Astrocyte (in vitro differentiated cells and primary cell): ENCODE measurements around the gene GOLGA8S. TPM values are rescaled to one million over a fixed set of nuclear protein-coding genes. Genes with fewer than 3 reads are reported as not detected.
"Not testable (repeated sequence)": the region's sequence is repeated elsewhere in the genome, so short reads cannot be mapped to it uniquely, and the experiment has no call there.

Experiments used
- DNase-seq: peaks from one replicate; pipeline ENCODE4 v3.0.0-alpha.2; 2010; ENCODE audit warnings: low read depth
- FAIRE-seq: peaks from 2 replicates; lab custom pipeline; 2011; peaks lifted over from hg19 to GRCh38; lab: Jason Lieb, UNC
- H2AFZ ChIP-seq: 2 replicates; pipeline ENCODE4 v1.6.0; 2012; ENCODE audit warnings: low read depth, low read length, inconsistent platforms
- H3K27ac ChIP-seq: 2 replicates; pipeline ENCODE4 v1.5.1; 2011; ENCODE audit warnings: low read depth, low read length, inconsistent platforms
- H3K27me3 ChIP-seq: 2 replicates; pipeline ENCODE4 v1.6.0; 2011; ENCODE audit warnings: low read length, inconsistent platforms; ENCODE audit not compliant: insufficient read depth
- H3K36me3 ChIP-seq: 2 replicates; pipeline ENCODE4 v1.5.1; 2011; ENCODE audit warnings: low read length, inconsistent platforms; ENCODE audit not compliant: insufficient read depth
- H3K4me1 ChIP-seq: 2 replicates; pipeline ENCODE4 v1.5.1; 2011; ENCODE audit warnings: low read length, inconsistent platforms; ENCODE audit not compliant: insufficient read depth
- H3K4me2 ChIP-seq: 2 replicates; pipeline ENCODE4 v1.6.0; 2012; ENCODE audit warnings: low read length, inconsistent platforms
- H3K4me3 ChIP-seq: 2 replicates; pipeline ENCODE4 v1.5.1; 2011; ENCODE audit warnings: low read depth, mild to moderate bottlenecking, low read length, inconsistent platforms; ENCODE audit not compliant: insufficient read depth
- H3K79me2 ChIP-seq: 2 replicates; pipeline ENCODE4 v1.6.0; 2012; ENCODE audit warnings: mild to moderate bottlenecking, low read length, inconsistent platforms; ENCODE audit not compliant: insufficient read depth
- H3K9ac ChIP-seq: 2 replicates; pipeline ENCODE4 v1.6.0; 2012; ENCODE audit warnings: mild to moderate bottlenecking, low read length, inconsistent platforms
- H3K9me3 ChIP-seq: 2 replicates; pipeline ENCODE4 v1.5.1; 2012; ENCODE audit warnings: low read depth, mild to moderate bottlenecking, low read length, inconsistent platforms; ENCODE audit not compliant: insufficient read depth
- H4K20me1 ChIP-seq: 2 replicates; pipeline ENCODE4 v1.6.0; 2012; ENCODE audit warnings: low read length, inconsistent platforms; ENCODE audit not compliant: insufficient read depth
- H3K27ac Mint-ChIP-seq: one replicate; pipeline ENCODE4 v1.8.0; 2021; ENCODE audit warnings: mild to moderate bottlenecking, mixed read lengths; ENCODE audit not compliant: unreplicated experiment
- H3K27me3 Mint-ChIP-seq: one replicate; pipeline ENCODE4 v1.8.0; 2021; ENCODE audit warnings: low read depth, mixed read lengths; ENCODE audit not compliant: unreplicated experiment
- H3K36me3 Mint-ChIP-seq: one replicate; pipeline ENCODE4 v1.8.0; 2021; ENCODE audit warnings: low read depth, mixed read lengths; ENCODE audit not compliant: unreplicated experiment
- H3K4me1 Mint-ChIP-seq: one replicate; pipeline ENCODE4 v1.8.0; 2021; ENCODE audit warnings: low read depth, mixed read lengths; ENCODE audit not compliant: unreplicated experiment
- H3K4me3 Mint-ChIP-seq: one replicate; pipeline ENCODE4 v1.8.0; 2021; ENCODE audit warnings: mild to moderate bottlenecking, moderate library complexity, mixed read lengths; ENCODE audit not compliant: unreplicated experiment
- H3K9me3 Mint-ChIP-seq: one replicate; pipeline ENCODE4 v1.8.0; 2021; ENCODE audit warnings: mild to moderate bottlenecking, mixed read lengths; ENCODE audit not compliant: unreplicated experiment
- CTCF ChIP-seq: IDR thresholded peaks from 2 replicates; pipeline ENCODE4 v1.5.1; 2011; ENCODE audit warnings: low read depth, mild to moderate bottlenecking, inconsistent platforms, low read length, moderate library complexity; ENCODE audit not compliant: insufficient read depth
- EZH2 ChIP-seq: IDR thresholded peaks from 2 replicates; pipeline ENCODE4 v1.6.1; 2012; ENCODE audit warnings: mild to moderate bottlenecking, low read length, inconsistent platforms; ENCODE audit not compliant: insufficient read depth
- total RNA-seq: library from RNA; stranded (reverse); gene quantifications from 2 replicates; pipeline ENCODE4 v1.2.1, GENCODE V29; 2021

Gene GOLGA8S
- total RNA-seq, 1 donor from 2014 or later, result 0.14 TPM

DNA sequence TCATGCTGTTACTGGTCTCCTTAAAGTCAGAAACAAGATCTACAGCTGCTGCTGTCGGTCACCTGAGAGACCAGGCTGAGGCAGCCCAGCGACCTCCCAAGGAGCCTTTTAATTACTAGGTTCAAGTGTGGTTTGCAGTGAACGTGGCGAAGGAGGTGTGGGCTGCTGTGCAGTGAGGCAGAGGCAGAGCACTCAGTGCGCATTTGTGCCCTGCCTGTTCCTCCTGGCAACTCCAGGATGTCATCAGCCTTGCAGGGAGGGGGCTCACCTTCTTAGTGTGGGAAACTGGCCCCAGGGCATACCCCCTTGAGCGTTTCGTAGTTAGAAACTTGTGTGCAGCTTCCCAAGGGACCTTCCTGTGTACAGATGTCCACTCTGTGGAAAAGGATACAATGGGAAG, 26.6 kb downstream of the GOLGA8S start:
- H3K9me3 ChIP-seq, H3K4me3 Mint-ChIP-seq, H3K79me2 ChIP-seq, H3K27ac ChIP-seq, H3K36me3 ChIP-seq, H2AFZ ChIP-seq, H3K4me1 ChIP-seq, H3K27me3 ChIP-seq, H3K9me3 Mint-ChIP-seq, H3K27me3 Mint-ChIP-seq, H3K9ac ChIP-seq, H3K4me2 ChIP-seq, H4K20me1 ChIP-seq, H3K36me3 Mint-ChIP-seq, H3K27ac Mint-ChIP-seq, DNase-seq, FAIRE-seq, H3K4me1 Mint-ChIP-seq, H3K4me3 ChIP-seq: not testable (repeated sequence)

DNA sequence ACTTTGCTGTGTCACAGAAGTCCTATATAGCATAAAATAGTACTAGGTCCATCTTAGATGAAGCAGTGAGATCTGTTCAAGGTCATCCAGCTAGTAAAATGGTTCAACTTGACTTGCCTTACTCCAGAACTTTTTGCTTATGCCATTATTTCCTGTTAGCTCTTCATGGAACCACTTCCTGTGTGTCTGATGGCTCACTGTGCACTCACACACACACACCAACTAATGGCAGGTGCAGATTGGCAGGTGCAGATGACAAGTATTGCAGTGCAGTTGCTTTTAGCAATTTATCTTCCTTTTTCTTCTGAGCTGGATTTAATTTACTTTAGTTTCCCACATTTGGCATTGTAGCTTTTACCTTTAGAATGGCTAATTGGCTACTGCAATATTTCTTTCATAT, 29.8 kb downstream of the GOLGA8S start:
- Histone ChIP-seq H3K4me3 (no peak overlapping the region), H4K20me1 (no peaks in the 10 kb centered on the region), H3K9me3 (no peaks in the 10 kb centered on the region), H3K27me3 (no peaks in the 10 kb centered on the region), H3K4me1 (no peaks in the 10 kb centered on the region), H3K9ac (no peak overlapping the region), H3K79me2 (no peaks in the 10 kb centered on the region), H2AFZ (no peak overlapping the region), H3K36me3 (no peaks in the 10 kb centered on the region), H3K4me2 (no peak overlapping the region), H3K27ac (no peak overlapping the region)
- Mint-ChIP-seq H3K4me1 (peaks cover 3% of the 10 kb centered on the region), H3K9me3 (no peaks in the 10 kb centered on the region), H3K27ac (no peak overlapping the region), H3K27me3 (peaks cover 8% of the 10 kb centered on the region), H3K4me3 (no peak overlapping the region), H3K36me3 (no peaks in the 10 kb centered on the region)
- no peak for TF ChIP-seq CTCF
- TF ChIP-seq EZH2, result no peak
- FAIRE-seq, result no peak
- DNase-seq, result no peak

- no peak for DNase-seq
These were observed 31.4 kb downstream of the GOLGA8S start for GRCh38 chr15:23385886-23386430.

More at GRCh38 chr15:23385886-23386430, 31.4 kb downstream of the GOLGA8S start:
- peaks cover 3% of the 10 kb centered on the region for H3K4me1 Mint-ChIP-seq
- H2AFZ ChIP-seq, result no peak overlapping the region
- H3K4me3 Mint-ChIP-seq, result no peak overlapping the region
- no peaks in the 10 kb centered on the region for H3K36me3 Mint-ChIP-seq
- H3K27ac Mint-ChIP-seq, result no peak overlapping the region
- no peaks in the 10 kb centered on the region for H3K27me3 ChIP-seq
- no peaks in the 10 kb centered on the region for H3K4me1 ChIP-seq
- H4K20me1 ChIP-seq, result no peaks in the 10 kb centered on the region
- no peak for FAIRE-seq
- H3K36me3 ChIP-seq, result no peaks in the 10 kb centered on the region
- no peak overlapping the region for H3K27ac ChIP-seq
- no peaks in the 10 kb centered on the region for H3K9me3 ChIP-seq
- H3K9ac ChIP-seq, result no peak overlapping the region
- TF ChIP-seq EZH2, result no peak
- no peak for TF ChIP-seq CTCF
- peaks cover 8% of the 10 kb centered on the region for H3K27me3 Mint-ChIP-seq
- H3K4me3 ChIP-seq, result no peak overlapping the region
- H3K79me2 ChIP-seq, result no peaks in the 10 kb centered on the region
- H3K9me3 Mint-ChIP-seq, result no peaks in the 10 kb centered on the region
- H3K4me2 ChIP-seq, result no peak overlapping the region
